AG04450 (cell line): Measurements from ENCODE around the gene PAGR1. TPM values are rescaled to one million over a fixed set of nuclear protein-coding genes. Genes with fewer than 3 reads are reported as not detected.

Experiments
- CTCF ChIA-PET: fragments of 300-600, 350-600 bp; formaldehyde crosslinking; extraction: SDS; loops from one replicate; lab custom pipeline; 2022; ENCODE audit warnings: antibody characterized with exemption, inconsistent platforms; lab: Charles Lee
- POLR2A ChIA-PET: fragments of 350-600 bp; formaldehyde crosslinking; extraction: SDS; loops from one replicate; lab custom pipeline; 2021; ENCODE audit warnings: antibody characterized with exemption, inconsistent platforms; lab: Yijun Ruan, JAX
- DNase-seq: peaks from one replicate; pipeline ENCODE4 v3.0.0-alpha.2; 2011; ENCODE audit warnings: low read depth, low spot score
- H3K27ac ChIP-seq: one replicate; pipeline ENCODE4 v1.5.1; 2012; ENCODE audit warnings: low read depth, low read length, control low read depth
- H3K27me3 ChIP-seq: one replicate; pipeline ENCODE4 v1.6.0; 2012; ENCODE audit warnings: low read length; ENCODE audit not compliant: control insufficient read depth, insufficient read depth
- H3K4me3 ChIP-seq: 2 replicates; pipeline ENCODE4 v1.5.1; 2011; ENCODE audit warnings: mild to moderate bottlenecking, low read depth, low read length, control low read depth
- H3K9me3 ChIP-seq: 2 replicates; pipeline ENCODE4 v1.5.1; 2012; ENCODE audit warnings: low read length; ENCODE audit not compliant: control insufficient read depth, insufficient read depth
- CTCF ChIP-seq: IDR thresholded peaks from 2 replicates; pipeline ENCODE4 v1.5.1; 2011; ENCODE audit warnings: low read depth, low read length, control low read depth, inconsistent platforms
- polyA plus RNA-seq: library from polyadenylated mRNA; depleted of rRNA; stranded (reverse); fragments of >200 nt; gene quantifications from 2 replicates; pipeline ENCODE4 v1.2.3, GENCODE V29; 2011

PAGR1 gene
- polyA plus RNA-seq, 1 experiment: 14.5 TPM

- Histone ChIP-seq H3K27me3 (no peaks in the 10 kb centered on the region), H3K27ac (no peak overlapping the region), H3K4me3 (no peak overlapping the region), H3K9me3 (no peaks in the 10 kb centered on the region; the same call in 1 of the 2 replicates)
- no peak for DNase-seq
- ChIA-PET POLR2A (no interaction called here), CTCF (interaction anchor here (1.5 kb wide), 1 partner anchor 10 kb away, joined by 9 read pairs; no protein-coding TSS in a partner anchor)
- no peak for TF ChIP-seq CTCF
These were observed 21.7 kb upstream of the PAGR1 start for GRCh38 chr16:29794231-29794710.

DNA sequence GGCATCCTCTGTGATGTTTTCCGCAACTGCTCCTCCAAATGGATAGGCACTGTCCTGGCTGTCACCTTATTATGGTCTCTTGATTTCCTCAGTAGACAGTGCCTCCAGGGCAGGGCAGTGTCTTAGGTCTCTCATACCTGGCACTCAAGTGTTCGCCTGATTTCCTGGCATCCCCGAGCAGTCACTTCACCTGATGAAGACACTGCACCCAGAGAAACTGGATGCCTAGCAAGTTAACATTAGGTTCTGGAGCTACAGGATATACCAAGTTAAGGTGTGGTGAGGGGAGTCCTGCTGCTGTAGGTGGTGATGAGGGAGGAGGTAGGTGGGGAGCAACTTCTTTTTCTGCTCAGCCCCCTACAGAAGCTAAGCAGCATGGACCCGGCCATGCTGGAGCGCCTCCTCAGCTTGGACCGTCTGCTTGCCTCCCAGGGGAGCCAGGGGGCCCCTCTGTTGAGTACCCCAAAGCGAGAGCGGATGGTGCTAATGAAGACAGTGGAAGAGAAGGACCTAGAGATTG is 13.5 kb upstream of the PAGR1 start:
- DNase-seq: no peak
- ChIA-PET CTCF (interaction anchor here (0.7 kb wide), 1 partner anchor 18 kb away, joined by 3 read pairs; no protein-coding TSS in a partner anchor), POLR2A (no interaction called here)
- Histone ChIP-seq H3K9me3 (no peaks in the 10 kb centered on the region), H3K27ac (no peak overlapping the region), H3K4me3 (no peak overlapping the region), H3K27me3 (no peaks in the 10 kb centered on the region)
- TF ChIP-seq CTCF: no peak

DNA sequence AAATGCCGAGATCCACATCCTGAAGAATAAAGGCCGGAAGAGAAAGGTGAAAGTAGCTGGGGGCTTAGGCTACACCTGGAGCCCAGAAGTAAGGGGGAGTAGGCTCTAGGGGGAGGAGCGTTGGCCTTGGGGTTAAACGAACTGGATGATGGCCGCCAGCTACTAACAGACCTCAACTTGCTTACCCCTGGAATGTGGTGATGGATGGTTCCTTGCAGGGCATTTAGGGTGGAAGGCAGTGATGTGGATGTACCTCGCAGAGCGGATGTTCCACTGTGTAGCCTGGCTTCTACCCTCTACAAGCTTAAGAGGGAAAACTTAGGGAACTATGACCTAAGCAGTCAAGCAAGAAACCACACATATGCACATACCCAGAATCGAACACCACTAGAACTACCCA is 11.9 kb upstream of the PAGR1 start:
- TF ChIP-seq CTCF: no peak
- no peak overlapping the region for H3K4me3 ChIP-seq
- no peaks in the 10 kb centered on the region for H3K27me3 ChIP-seq
- POLR2A ChIA-PET: interaction anchor here (0.6 to 0.8 kb wide), 3 partner anchors 18 to 166 kb away, joined by 5 to 6 read pairs (median 6); no protein-coding TSS in a partner anchor
- DNase-seq: no peak
- CTCF ChIA-PET: interaction anchor here (0.8 to 1.8 kb wide), 4 partner anchors 14 to 102 kb away, joined by 3 to 8 read pairs (median 4); partner anchors contain the start of gene KIF22
- no peaks in the 10 kb centered on the region for H3K9me3 ChIP-seq
- H3K27ac ChIP-seq: no peak overlapping the region

- ChIA-PET POLR2A (interaction anchor here (0.6 to 0.8 kb wide), 4 partner anchors 18 to 166 kb away, joined by 5 to 6 read pairs (median 6); no protein-coding TSS in a partner anchor), CTCF (interaction anchor here (0.8 to 1.8 kb wide), 4 partner anchors 14 to 102 kb away, joined by 3 to 8 read pairs (median 4); partner anchors contain the start of gene KIF22)
- no peak for TF ChIP-seq CTCF
- peak overlapping the region; percentile 95 for H3K27ac ChIP-seq
- no peaks in the 10 kb centered on the region for H3K27me3 ChIP-seq
- no peak for DNase-seq
- peak overlapping the region; percentile 86 for H3K4me3 ChIP-seq
- no peaks in the 10 kb centered on the region for H3K9me3 ChIP-seq
These were observed 11.3 kb upstream of the PAGR1 start for GRCh38 chr16:29804455-29805231.
